Astrocyte of the cerebellum (primary cell): ENCODE data around the gene AKAP10.

ENCODE experiments used
- DNase-seq: peaks from one replicate; pipeline ENCODE4 v3.0.0-alpha.2; 2011; ENCODE audit warnings: low read depth
- H3K4me3 ChIP-seq: 2 replicates; pipeline ENCODE4 v1.5.1; 2011; ENCODE audit warnings: mild to moderate bottlenecking, low read depth, low read length, moderate library complexity
- CTCF ChIP-seq: IDR thresholded peaks from 2 replicates; pipeline ENCODE4 v1.5.1; 2012; ENCODE audit warnings: low read length, low read depth, moderate library complexity, mild to moderate bottlenecking; ENCODE audit errors: missing control alignments
- in situ Hi-C: cut with HindIII; loops from 2 replicates; pipeline ENCODE4 v1.10.0; 2017; ENCODE audit warnings: low sequenced_read_pairs

AKAP10 gene

GRCh38 chr17:19948116-19948943 lies 29.3 kb downstream of the AKAP10 start:
- H3K4me3 ChIP-seq = no peak overlapping the region
- no peak for DNase-seq
- TF ChIP-seq CTCF = peak; percentile 11
- in situ Hi-C loops = no loop called here

- no peak for TF ChIP-seq CTCF
- in situ Hi-C loops = no loop called here
- DNase-seq = no peak
- no peak overlapping the region for H3K4me3 ChIP-seq
Observed at GRCh38 chr17:19946921-19947320, 30.7 kb downstream of the AKAP10 start.

GRCh38 chr17:19945009-19945626 lies 32.5 kb downstream of the AKAP10 start:
- H3K4me3 ChIP-seq = no peak overlapping the region
- TF ChIP-seq CTCF = no peak
- in situ Hi-C loops = no loop called here
- no peak for DNase-seq

GRCh38 chr17:19943599-19943998 lies 34.0 kb downstream of the AKAP10 start:
- in situ Hi-C loops = no loop called here
- H3K4me3 ChIP-seq = no peak overlapping the region
- no peak for DNase-seq
- no peak for TF ChIP-seq CTCF

- H3K4me3 ChIP-seq = no peak overlapping the region
- in situ Hi-C loops = no loop called here
- DNase-seq = no peak
- TF ChIP-seq CTCF = no peak
Observed at GRCh38 chr17:19943026-19943425, 34.6 kb downstream of the AKAP10 start.

GRCh38 chr17:19940722-19941464 lies 36.7 kb downstream of the AKAP10 start:
- in situ Hi-C loops = no loop called here
- peak; percentile 39 for DNase-seq
- TF ChIP-seq CTCF = no peak
- no peak overlapping the region for H3K4me3 ChIP-seq
